Coronary artery (tissue), 2 donors: Measurements from ENCODE around the gene TNS3.
"Not testable (repeated sequence)": the region's sequence is repeated elsewhere in the genome, so short reads cannot be mapped to it uniquely, and the experiment has no call there.

Experiments
- DNase-seq: peaks from one replicate; pipeline ENCODE4 v3.0.0-alpha.2; 2017; ENCODE audit warnings: low spot score
- H3K27ac ChIP-seq, 2 donors: fragments of 200-600 bp; sonication (generic); one replicate each; pipeline ENCODE4 v1.5.1; 2016 to 2019
- H3K4me3 ChIP-seq: fragments of 200-600 bp; sonication (generic); 2 replicates; pipeline ENCODE4 v1.5.1; 2016; ENCODE audit warnings: mild to moderate bottlenecking, moderate library complexity
- CTCF ChIP-seq: fragments of 200-600 bp; sonication (generic); IDR thresholded peaks from one replicate; pipeline ENCODE4 v1.5.1; 2019; ENCODE audit warnings: antibody characterized with exemption

TNS3 gene

GRCh38 chr7:47262881-47263280 is 319.0 kb downstream of the TNS3 start:
- TF ChIP-seq CTCF = no peak
- no peak for DNase-seq
- H3K4me3 ChIP-seq = no peak overlapping the region
- H3K27ac ChIP-seq = no peak overlapping the region

DNA sequence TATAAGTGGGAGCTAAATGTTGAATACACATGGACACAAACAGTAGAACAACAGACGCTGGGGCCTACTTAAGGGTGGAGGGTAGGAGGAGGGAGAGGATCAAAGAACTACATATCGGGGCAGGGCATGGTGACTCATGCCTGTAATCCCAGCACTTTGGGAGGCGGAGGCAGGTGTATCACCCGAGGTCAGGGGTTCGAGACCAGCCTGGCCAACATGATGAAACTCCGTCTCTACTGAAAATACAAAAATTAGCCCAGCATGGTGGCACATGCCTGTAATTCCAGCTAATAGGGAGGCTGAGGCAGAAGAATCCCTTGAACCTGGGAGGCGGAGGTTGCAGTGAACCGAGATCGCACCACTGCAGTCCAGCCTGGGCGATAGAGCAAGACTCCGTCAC is 319.8 kb downstream of the TNS3 start:
- H3K4me3 ChIP-seq, DNase-seq, H3K27ac ChIP-seq: not testable (repeated sequence)

- Histone ChIP-seq H3K4me3 (no peak overlapping the region), H3K27ac (no peak overlapping the region)
- TF ChIP-seq CTCF = no peak
- no peak for DNase-seq
These were observed 321.6 kb downstream of the TNS3 start for GRCh38 chr7:47260270-47260669.

- no peak overlapping the region for H3K27ac ChIP-seq
- no peak for DNase-seq
- no peak overlapping the region for H3K4me3 ChIP-seq
- no peak for TF ChIP-seq CTCF
These were observed 322.2 kb downstream of the TNS3 start for GRCh38 chr7:47259682-47260081.

GRCh38 chr7:47258798-47259197 is 323.1 kb downstream of the TNS3 start:
- DNase-seq = no peak
- no peak for TF ChIP-seq CTCF
- Histone ChIP-seq H3K4me3 (no peak overlapping the region), H3K27ac (no peak overlapping the region)

DNA sequence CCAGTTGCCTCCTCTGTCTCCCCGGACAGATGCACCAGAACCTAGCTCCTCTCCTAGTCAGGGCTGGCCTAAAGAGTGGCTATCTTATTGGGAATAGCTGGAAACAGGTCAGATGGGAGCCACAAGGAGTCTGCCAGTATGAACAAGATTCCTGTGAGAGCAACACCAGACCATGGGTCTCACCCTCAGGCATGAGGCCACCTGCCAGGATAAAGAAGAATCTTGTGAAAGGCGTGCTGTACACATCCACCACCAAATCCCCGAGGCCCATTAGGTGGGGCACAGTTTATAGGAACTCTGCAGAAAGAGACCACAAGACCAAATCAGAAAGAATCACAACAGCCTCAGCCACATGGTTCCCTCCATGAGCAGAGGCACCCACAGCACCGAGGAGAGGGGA is 325.9 kb downstream of the TNS3 start:
- TF ChIP-seq CTCF = no peak
- DNase-seq = no peak
- Histone ChIP-seq H3K4me3 (no peak overlapping the region), H3K27ac (no peak overlapping the region)

DNA sequence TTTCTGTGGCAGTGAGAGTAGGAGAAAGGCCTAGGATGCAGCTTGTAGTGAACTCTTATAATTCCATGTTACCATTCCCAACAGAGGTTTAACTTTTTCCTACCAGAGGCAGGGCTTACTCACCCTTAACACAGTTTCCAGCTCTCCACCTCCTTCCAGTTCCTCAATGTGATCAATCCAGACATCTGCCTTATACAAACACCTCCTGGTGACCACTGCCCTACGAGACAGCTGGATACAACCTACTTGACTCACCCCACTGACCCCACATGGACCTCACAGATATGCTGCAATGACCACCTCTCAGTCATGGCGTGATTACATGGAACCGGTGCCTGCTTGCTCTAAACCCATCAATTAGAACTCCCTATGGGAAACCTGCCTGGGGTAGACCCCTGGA is 326.5 kb downstream of the TNS3 start:
- TF ChIP-seq CTCF = no peak
- no peak for DNase-seq
- H3K27ac ChIP-seq = no peak overlapping the region
- no peak overlapping the region for H3K4me3 ChIP-seq

GRCh38 chr7:47255007-47255406 is 326.9 kb downstream of the TNS3 start:
- Histone ChIP-seq H3K27ac (no peak overlapping the region), H3K4me3 (no peak overlapping the region)
- no peak for TF ChIP-seq CTCF
- no peak for DNase-seq
